Sigmoid colon (tissue), 7 donors: ENCODE data around the gene LRP1B. TPM values are rescaled to one million over a fixed set of nuclear protein-coding genes. Genes with fewer than 3 reads are reported as not detected.

ENCODE experiments used
- DNase-seq: peaks from one replicate; pipeline ENCODE4 v3.0.0-alpha.2; 2019
- H3K27ac ChIP-seq, 4 donors: fragments of 200-600 bp; sonication (generic); one replicate each; pipeline ENCODE4 v1.5.1; 2016 to 2019; ENCODE audit warnings: mild to moderate bottlenecking in 1 of 4
- H3K27me3 ChIP-seq, 3 donors: fragments of 200-600 bp; sonication (generic); one replicate each; pipeline ENCODE4 v1.5.1; 2019; ENCODE audit warnings: mild to moderate bottlenecking in 1 of 3
- H3K36me3 ChIP-seq, 4 donors: fragments of 200-600 bp; sonication (generic); one replicate each; pipeline ENCODE4 v1.5.1; 2016 to 2019
- H3K4me1 ChIP-seq, 4 donors: fragments of 200-600 bp; sonication (generic); one replicate each; pipeline ENCODE4 v1.5.1; 2017 to 2019
- H3K4me3 ChIP-seq, 4 donors: fragments of 200-600 bp; sonication (generic); one replicate each; pipeline ENCODE4 v1.5.1; 2017 to 2019; ENCODE audit warnings: mild to moderate bottlenecking in 2 of 4, moderate library complexity in 1 of 4
- H3K9me3 ChIP-seq, 4 donors: fragments of 200-600 bp in 3 of 4; sonication (generic) in 3 of 4; one replicate each; pipeline versions ENCODE4 v1.5.1 to v1.6.1; 2013 to 2019
- EP300 ChIP-seq, 4 donors: sonication (generic); formaldehyde crosslinking; IDR thresholded peaks; one replicate each; pipeline ENCODE4 v1.6.1; 2017; ENCODE audit warnings: antibody characterized with exemption in 4 of 4
- POLR2A ChIP-seq, 2 donors: fragments of 450-650 bp; IDR thresholded peaks; one replicate each; pipeline ENCODE4 v1.6.1; 2016; ENCODE audit warnings: antibody characterized with exemption in 2 of 2, mild to moderate bottlenecking in 2 of 2, moderate library complexity in 2 of 2
- POLR2AphosphoS5 ChIP-seq, 4 donors: sonication (generic); formaldehyde crosslinking; IDR thresholded peaks; one replicate each; pipeline ENCODE4 v1.6.1; 2017; ENCODE audit warnings: antibody characterized with exemption in 4 of 4
- WGBS, 2 donors: extraction: QIAGEN DNeasy Blood & Tissue Kit; methylation state at CpG; one replicate each; pipeline ENCODE4 v1.1.7; 2013; 5-methylcytosine and 5-hydroxymethylcytosine counted together
- intact Hi-C: fragments of 100-400 bp; cut with DNase I; formaldehyde crosslinking; loops from one replicate; pipeline ENCODE4 v1.15.1; 2023
- polyA plus RNA-seq, 3 donors: library from polyadenylated mRNA; stranded (reverse); fragments of 200-250 nt; gene quantifications; one replicate each; pipeline ENCODE4 v1.2.3, GENCODE V29; 2013
- total RNA-seq, 4 donors: library from RNA; depleted of rRNA; stranded (reverse); fragments of >200 nt; gene quantifications; one replicate each; pipeline ENCODE4 v1.1.0, GENCODE V29; 2016
- TF ChIP-seq, protein P1 (sequence below), 4 experiments: fragments of 450-650 bp in 3 of 4; fragments of 200-600 bp in 1 of 4; IDR thresholded peaks; one replicate each; pipeline ENCODE4 v1.5.1; 2016 to 2019; ENCODE audit warnings: antibody characterized with exemption in 4 of 4, mild to moderate bottlenecking in 3 of 4, moderate library complexity in 2 of 4
- donor health status: healthy with polysubstance abuse.
- donor health status: Bipolar disorder and iron deficiency.
- donor health status: healthy.

The LRP1B gene
- total and polyA plus RNA-seq, 7 donors, result 0.06 to 5.1 (median 2.0) TPM; not detected in 1

- Histone ChIP-seq H3K4me1 (no peaks in the 10 kb centered on the region), H3K36me3 (no peaks in the 10 kb centered on the region), H3K9me3 (no peaks in the 10 kb centered on the region), H3K27ac (no peak overlapping the region), H3K27me3 (no peaks in the 10 kb centered on the region), H3K4me3 (no peak overlapping the region)
- 76 to 82% methylated on average over 4 of the region's 4 CpGs for WGBS, 2 donors
- TF ChIP-seq EP300 (IDR thresholded peaks at IDR 0.05) (no peak), POLR2AphosphoS5 (IDR thresholded peaks at IDR 0.05) (no peak), POLR2A (IDR thresholded peaks at IDR 0.05) (no peak)
- TF ChIP-seq, protein P1, sequence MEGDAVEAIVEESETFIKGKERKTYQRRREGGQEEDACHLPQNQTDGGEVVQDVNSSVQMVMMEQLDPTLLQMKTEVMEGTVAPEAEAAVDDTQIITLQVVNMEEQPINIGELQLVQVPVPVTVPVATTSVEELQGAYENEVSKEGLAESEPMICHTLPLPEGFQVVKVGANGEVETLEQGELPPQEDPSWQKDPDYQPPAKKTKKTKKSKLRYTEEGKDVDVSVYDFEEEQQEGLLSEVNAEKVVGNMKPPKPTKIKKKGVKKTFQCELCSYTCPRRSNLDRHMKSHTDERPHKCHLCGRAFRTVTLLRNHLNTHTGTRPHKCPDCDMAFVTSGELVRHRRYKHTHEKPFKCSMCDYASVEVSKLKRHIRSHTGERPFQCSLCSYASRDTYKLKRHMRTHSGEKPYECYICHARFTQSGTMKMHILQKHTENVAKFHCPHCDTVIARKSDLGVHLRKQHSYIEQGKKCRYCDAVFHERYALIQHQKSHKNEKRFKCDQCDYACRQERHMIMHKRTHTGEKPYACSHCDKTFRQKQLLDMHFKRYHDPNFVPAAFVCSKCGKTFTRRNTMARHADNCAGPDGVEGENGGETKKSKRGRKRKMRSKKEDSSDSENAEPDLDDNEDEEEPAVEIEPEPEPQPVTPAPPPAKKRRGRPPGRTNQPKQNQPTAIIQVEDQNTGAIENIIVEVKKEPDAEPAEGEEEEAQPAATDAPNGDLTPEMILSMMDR (IDR thresholded peaks at IDR 0.05), result no peak
- intact Hi-C loops, result no loop called here
- no peak for DNase-seq
Measured at GRCh38 chr2:141062031-141062430, 1068.8 kb downstream of the LRP1B start.

DNA sequence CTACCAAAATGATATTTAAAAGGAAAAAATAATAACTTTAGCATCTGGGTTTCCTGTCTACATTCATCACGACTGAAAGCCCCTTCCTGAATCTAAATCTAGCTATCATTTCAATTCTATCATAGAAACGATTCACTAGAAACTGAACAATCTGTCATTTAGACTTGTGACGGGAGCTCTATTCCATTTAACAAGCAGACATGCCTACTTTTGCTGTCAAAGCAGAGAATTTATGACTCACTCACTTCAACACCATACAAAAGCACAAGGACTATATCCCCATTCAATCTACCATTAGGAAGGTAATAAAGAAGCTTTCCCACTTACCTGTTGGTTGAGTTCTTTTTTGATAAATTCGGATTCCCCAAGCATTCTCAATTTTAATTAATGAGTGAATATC is 1072.3 kb downstream of the LRP1B start:
- Histone ChIP-seq H3K27me3 (no peaks in the 10 kb centered on the region), H3K4me3 (no peak overlapping the region), H3K4me1 (no peaks in the 10 kb centered on the region), H3K27ac (no peak overlapping the region), H3K9me3 (no peaks in the 10 kb centered on the region), H3K36me3 (no peaks in the 10 kb centered on the region)
- no peak for TF ChIP-seq EP300 (IDR thresholded peaks at IDR 0.05)
- TF ChIP-seq, protein P1 (IDR thresholded peaks at IDR 0.05), result no peak
- no peak for TF ChIP-seq POLR2A (IDR thresholded peaks at IDR 0.05)
- no peak for TF ChIP-seq POLR2AphosphoS5 (IDR thresholded peaks at IDR 0.05)
- no peak for DNase-seq
- intact Hi-C loops, result no loop called here
- WGBS, 2 donors, result 40 to 45% methylated on average over 4 of the region's 4 CpGs

DNA sequence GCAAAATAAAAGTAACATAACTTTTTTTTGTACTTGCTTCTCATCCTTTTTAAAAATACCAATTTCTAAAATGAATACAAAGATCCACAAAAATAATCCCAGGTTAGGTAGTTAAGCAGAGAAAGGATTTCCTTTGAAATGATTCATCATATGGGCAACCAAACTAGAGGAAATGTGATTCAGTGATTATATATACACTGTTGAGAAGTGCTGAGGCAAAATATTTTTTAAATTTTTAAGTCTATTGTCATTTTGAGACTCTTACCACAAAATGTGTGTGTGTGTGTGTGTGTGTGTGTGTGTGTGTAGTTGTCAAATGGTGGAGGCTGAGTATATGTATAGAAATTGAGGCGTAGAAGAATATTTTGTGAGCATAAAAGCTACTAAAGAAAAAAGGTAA is 1075.3 kb downstream of the LRP1B start:
- Histone ChIP-seq H3K4me3 (no peak overlapping the region), H3K27me3 (no peaks in the 10 kb centered on the region), H3K27ac (no peak overlapping the region), H3K9me3 (no peaks in the 10 kb centered on the region), H3K4me1 (no peaks in the 10 kb centered on the region), H3K36me3 (no peaks in the 10 kb centered on the region)
- TF ChIP-seq EP300 (IDR thresholded peaks at IDR 0.05), result no peak
- no peak for TF ChIP-seq POLR2AphosphoS5 (IDR thresholded peaks at IDR 0.05)
- TF ChIP-seq POLR2A (IDR thresholded peaks at IDR 0.05), result no peak
- TF ChIP-seq, protein P1 (IDR thresholded peaks at IDR 0.05), result no peak
- intact Hi-C loops, result no loop called here
- no peak for DNase-seq
- 91 to 95% methylated on average over 1 of the region's 1 CpG for WGBS, 2 donors

DNA sequence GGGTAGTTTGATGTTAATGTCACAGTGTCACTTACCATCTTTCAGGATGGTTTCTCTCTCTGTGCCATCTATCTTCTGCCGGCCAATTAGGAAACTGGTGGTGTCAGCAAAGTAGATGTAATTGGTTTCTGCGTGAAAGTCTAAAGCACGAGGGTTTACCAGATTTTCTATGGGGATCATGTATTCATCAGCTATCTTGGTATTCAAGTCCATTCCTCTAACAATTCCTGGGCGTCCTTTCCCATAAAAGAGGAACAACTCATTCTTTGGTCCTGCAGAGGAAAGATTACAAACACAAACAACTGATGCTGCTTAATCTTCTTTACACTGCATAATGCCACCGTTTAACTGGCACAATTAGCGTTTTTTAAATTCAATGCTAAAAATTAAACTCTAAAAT is 1081.9 kb downstream of the LRP1B start:
- H3K4me3 ChIP-seq, result no peak overlapping the region
- no peaks in the 10 kb centered on the region for H3K27me3 ChIP-seq
- H3K9me3 ChIP-seq, result no peaks in the 10 kb centered on the region
- no peak overlapping the region for H3K27ac ChIP-seq
- 66 to 84% methylated on average over 6 of the region's 6 CpGs for WGBS, 2 donors
- intact Hi-C loops, result no loop called here
- TF ChIP-seq, protein P1 (IDR thresholded peaks at IDR 0.05), result no peak
- TF ChIP-seq POLR2AphosphoS5 (IDR thresholded peaks at IDR 0.05) (no peak), EP300 (IDR thresholded peaks at IDR 0.05) (no peak), POLR2A (IDR thresholded peaks at IDR 0.05) (no peak)
- no peaks in the 10 kb centered on the region for H3K4me1 ChIP-seq
- H3K36me3 ChIP-seq, result no peaks in the 10 kb centered on the region
- no peak for DNase-seq

DNA sequence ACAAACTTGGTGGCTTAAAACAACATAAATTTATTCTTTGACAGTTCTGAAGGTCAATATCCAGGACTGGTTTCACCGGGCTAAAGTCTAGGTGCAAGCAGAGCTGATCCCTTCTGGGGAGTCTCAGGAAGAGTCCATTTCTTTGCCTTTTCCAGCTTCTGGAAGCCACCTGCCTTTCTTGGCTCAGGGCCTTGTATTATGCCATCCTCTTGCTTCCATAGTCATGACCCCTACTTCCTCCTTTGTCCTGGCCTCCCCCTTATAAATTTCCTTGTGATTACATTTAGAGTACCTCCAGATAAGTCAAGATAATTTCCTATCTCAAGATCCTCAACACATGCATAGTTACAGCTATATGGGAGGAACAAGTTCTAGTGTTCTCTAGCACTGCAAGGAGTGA is 1089.5 kb downstream of the LRP1B start:
- Histone ChIP-seq H3K36me3 (no peaks in the 10 kb centered on the region), H3K27me3 (no peaks in the 10 kb centered on the region), H3K9me3 (no peaks in the 10 kb centered on the region), H3K4me1 (no peaks in the 10 kb centered on the region), H3K4me3 (no peak overlapping the region), H3K27ac (no peak overlapping the region)
- TF ChIP-seq POLR2A (IDR thresholded peaks at IDR 0.05), result no peak
- TF ChIP-seq, protein P1 (IDR thresholded peaks at IDR 0.05), result no peak
- no peak for TF ChIP-seq POLR2AphosphoS5 (IDR thresholded peaks at IDR 0.05)
- no peak for TF ChIP-seq EP300 (IDR thresholded peaks at IDR 0.05)
- intact Hi-C loops, result no loop called here
- DNase-seq, result no peak
- 24 to 70% methylated on average over 1 of the region's 1 CpG for WGBS, 2 donors
